HG03159 (cell line): ENCODE data around the gene PGA5.
"Not testable (repeated sequence)": the region's sequence is repeated elsewhere in the genome, so short reads cannot be mapped to it uniquely, and the experiment has no call there.

Source experiments
- ATAC-seq: cut with Tn5 transposase; IDR thresholded peaks from one replicate; pipeline ENCODE4 v1.9.1; 2021; ENCODE audit warnings: mild to moderate bottlenecking, moderate library complexity; ENCODE audit not compliant: unreplicated experiment

Gene PGA5

GRCh38 chr11:61222692-61223091 lies 18.3 kb upstream of the PGA5 start:
- ATAC-seq: not testable (repeated sequence)

GRCh38 chr11:61226457-61227137 lies 14.4 kb upstream of the PGA5 start:
- not testable (repeated sequence) for ATAC-seq

- ATAC-seq: not testable (repeated sequence)
Observed at GRCh38 chr11:61229458-61229857, 11.5 kb upstream of the PGA5 start.

- not testable (repeated sequence) for ATAC-seq
Observed at GRCh38 chr11:61231033-61231432, 9.9 kb upstream of the PGA5 start.

- ATAC-seq: not testable (repeated sequence)
Observed at GRCh38 chr11:61231585-61231984, 9.4 kb upstream of the PGA5 start.

- not testable (repeated sequence) for ATAC-seq
Observed at GRCh38 chr11:61232548-61233145, 8.3 kb upstream of the PGA5 start.

- not testable (repeated sequence) for ATAC-seq
Observed at GRCh38 chr11:61237130-61237529, 3.8 kb upstream of the PGA5 start.

- not testable (repeated sequence) for ATAC-seq
Observed at GRCh38 chr11:61240288-61240687, 687 bp upstream of the PGA5 start.

GRCh38 chr11:61241526-61241925 lies 551 bp downstream of the PGA5 start:
- not testable (repeated sequence) for ATAC-seq

- ATAC-seq: not testable (repeated sequence)
Observed at GRCh38 chr11:61245284-61245964, 4.4 kb downstream of the PGA5 start.

GRCh38 chr11:61248071-61248470 lies 7.1 kb downstream of the PGA5 start:
- ATAC-seq: not testable (repeated sequence)

GRCh38 chr11:61249201-61249600 lies 8.2 kb downstream of the PGA5 start:
- not testable (repeated sequence) for ATAC-seq

GRCh38 chr11:61250796-61251765 lies 10.1 kb downstream of the PGA5 start:
- not testable (repeated sequence) for ATAC-seq

- ATAC-seq: not testable (repeated sequence)
Observed at GRCh38 chr11:61252332-61252731, 11.4 kb downstream of the PGA5 start.

- ATAC-seq: peak; percentile 70
Observed at GRCh38 chr11:61254403-61255025, 13.5 kb downstream of the PGA5 start.

GRCh38 chr11:61256710-61257482 lies 15.9 kb downstream of the PGA5 start:
- no peak for ATAC-seq

GRCh38 chr11:61258546-61258945 lies 17.6 kb downstream of the PGA5 start:
- ATAC-seq: no peak

GRCh38 chr11:61259363-61259762 lies 18.4 kb downstream of the PGA5 start:
- no peak for ATAC-seq

- no peak for ATAC-seq
Observed at GRCh38 chr11:61264371-61264770, 23.4 kb downstream of the PGA5 start.

GRCh38 chr11:61264795-61265194 lies 23.8 kb downstream of the PGA5 start:
- no peak for ATAC-seq
